IMR-90 (cell line): ENCODE data around the gene SGMS1. TPM values are rescaled to one million over a fixed set of nuclear protein-coding genes. Genes with fewer than 3 reads are reported as not detected.

Source experiments
- ATAC-seq: fragments of 200-7000 bp; cut with Tn5 transposase; 2 replicates; pipeline ENCODE4 v1.9.1; 2020; ENCODE audit warnings: low read depth, mild to moderate bottlenecking, moderate library complexity
- BruUV-seq: library from RNA; stranded (reverse); fragments of 400-500 nt; replicated peaks from 2 replicates; lab custom pipeline; 2021; lab: Mats Ljungman, UMichigan
- CTCF ChIA-PET: fragments of 300-600 bp; formaldehyde crosslinking; extraction: SDS; loops from one replicate; lab custom pipeline; 2021; ENCODE audit warnings: antibody characterized with exemption; lab: Yijun Ruan, JAX
- POLR2A ChIA-PET: fragments of 300-600 bp; sonication (Branson Sonifier 250); formaldehyde crosslinking; loops from one replicate; lab custom pipeline; 2022; ENCODE audit warnings: antibody characterized with exemption; ENCODE audit not compliant: unreplicated experiment; lab: Charles Lee
- DNase-seq: peaks from one replicate; pipeline ENCODE4 v3.0.0; 2013
- H2AFZ ChIP-seq: replicated peaks from 2 replicates; pipeline ENCODE3; 2013; ENCODE audit warnings: low read length, mild to moderate bottlenecking; ENCODE audit not compliant: poor library complexity
- H2AK5ac ChIP-seq: 2 replicates; pipeline ENCODE4 v1.6.1; 2013; ENCODE audit warnings: low read depth, low read length, inconsistent platforms
- H2AK9ac ChIP-seq: replicated peaks from 2 replicates; pipeline ENCODE3; 2013; ENCODE audit warnings: mild to moderate bottlenecking, low read depth, low read length, moderate library complexity; ENCODE audit not compliant: poor library complexity
- H2BK120ac ChIP-seq: 2 replicates; pipeline ENCODE4 v1.6.1; 2013; ENCODE audit warnings: low read depth, low read length, inconsistent platforms
- H2BK15ac ChIP-seq: 3 replicates; pipeline ENCODE4 v1.6.1; 2013; ENCODE audit warnings: low read depth, low read length, inconsistent platforms
- H2BK20ac ChIP-seq: 2 replicates; pipeline ENCODE4 v1.6.1; 2013; ENCODE audit warnings: low read depth, mild to moderate bottlenecking, inconsistent platforms, low read length, moderate library complexity
- H2BK5ac ChIP-seq: 2 replicates; pipeline ENCODE4 v1.6.1; 2013; ENCODE audit warnings: mild to moderate bottlenecking, low read depth, low read length, inconsistent platforms; ENCODE audit not compliant: poor library complexity, severe bottlenecking
- H3K14ac ChIP-seq: replicated peaks from 2 replicates; pipeline ENCODE4 v1.6.1; 2013; ENCODE audit warnings: low read depth, low read length, inconsistent platforms
- H3K18ac ChIP-seq: 2 replicates; pipeline ENCODE4 v1.6.1; 2013; ENCODE audit warnings: low read depth, low read length, control low read depth
- H3K23ac ChIP-seq: 2 replicates; pipeline ENCODE4 v1.6.1; 2013; ENCODE audit warnings: low read depth, low read length, inconsistent platforms
- H3K27ac ChIP-seq: 2 replicates; pipeline ENCODE4 v1.5.1; 2013; ENCODE audit warnings: mild to moderate bottlenecking, control low read depth, low read length; ENCODE audit not compliant: insufficient read depth
- H3K27me3 ChIP-seq: 2 replicates; pipeline ENCODE4 v1.6.1; 2013; ENCODE audit warnings: low read length; ENCODE audit not compliant: control insufficient read depth, insufficient read depth
- H3K36me3 ChIP-seq: 2 replicates; pipeline ENCODE4 v1.6.1; 2013; ENCODE audit warnings: low read length, mixed read lengths; ENCODE audit not compliant: control insufficient read depth, insufficient read depth
- H3K4ac ChIP-seq: 2 replicates; pipeline ENCODE4 v1.6.1; 2013; ENCODE audit warnings: low read depth, low read length, inconsistent platforms
- H3K4me1 ChIP-seq: 2 replicates; pipeline ENCODE4 v1.6.1; 2013; ENCODE audit warnings: low read length, mixed read lengths; ENCODE audit not compliant: control insufficient read depth, insufficient read depth
- H3K4me2 ChIP-seq: 2 replicates; pipeline ENCODE4 v1.6.1; 2013; ENCODE audit warnings: low read depth, mild to moderate bottlenecking, control low read depth, low read length, moderate library complexity
- H3K4me3 ChIP-seq: 2 replicates; pipeline ENCODE4 v1.5.1; 2013; ENCODE audit warnings: low read depth, mild to moderate bottlenecking, control low read depth, low read length, moderate library complexity; ENCODE audit not compliant: insufficient read depth
- H3K56ac ChIP-seq: 2 replicates; pipeline ENCODE4 v1.6.1; 2013; ENCODE audit warnings: low read length, inconsistent platforms; ENCODE audit not compliant: insufficient read depth; ENCODE audit errors: extremely low read depth
- H3K79me1 ChIP-seq, 2 experiments: 2 replicates each; pipeline ENCODE4 v1.6.1; 2013; ENCODE audit warnings: low read length in 2 of 2, inconsistent platforms in 1 of 2, low read depth in 1 of 2
- H3K9ac ChIP-seq: 2 replicates; pipeline ENCODE4 v1.6.1; 2013; ENCODE audit warnings: low read depth, low read length, control low read depth
- H3K9me1 ChIP-seq: 2 replicates; pipeline ENCODE4 v1.6.1; 2013; ENCODE audit warnings: low read length, inconsistent platforms; ENCODE audit not compliant: insufficient read depth
- H3K9me3 ChIP-seq: 2 replicates; pipeline ENCODE4 v1.6.1; 2013; ENCODE audit warnings: low read length; ENCODE audit not compliant: control insufficient read depth, insufficient read depth
- H4K20me1 ChIP-seq: 2 replicates; pipeline ENCODE4 v1.6.1; 2013; ENCODE audit warnings: low read length, inconsistent platforms; ENCODE audit not compliant: insufficient read depth
- H4K5ac ChIP-seq: 2 replicates; pipeline ENCODE4 v1.6.1; 2013; ENCODE audit warnings: mild to moderate bottlenecking, low read depth, low read length, control low read depth
- H4K8ac ChIP-seq, 2 experiments: 2 replicates each; pipeline ENCODE4 v1.6.1; 2013; ENCODE audit warnings: low read depth in 2 of 2, low read length in 2 of 2, control low read depth in 1 of 2, inconsistent platforms in 1 of 2
- H4K91ac ChIP-seq: 2 replicates; pipeline ENCODE4 v1.6.1; 2013; ENCODE audit warnings: low read depth, low read length, inconsistent platforms; ENCODE audit not compliant: insufficient read depth
- BHLHE40 ChIP-seq: fragments of 150-350 bp; IDR thresholded peaks from 2 replicates; pipeline ENCODE4 v1.6.1; 2016; ENCODE audit warnings: mild to moderate bottlenecking, low read depth, low read length
- CEBPB ChIP-seq: IDR thresholded peaks from 2 replicates; pipeline ENCODE4 v1.6.1; 2012; ENCODE audit warnings: low read depth, low read length, improper control_type of control experiment
- CHD1 ChIP-seq: IDR thresholded peaks from 2 replicates; pipeline ENCODE4 v1.6.1; 2012; ENCODE audit warnings: low read depth, low read length, improper control_type of control experiment
- NFE2L2 ChIP-seq: fragments of 150-350 bp; IDR thresholded peaks from 2 replicates; pipeline ENCODE4 v1.6.1; 2016; ENCODE audit warnings: low read depth, mild to moderate bottlenecking, low read length
- RAD21 ChIP-seq: IDR thresholded peaks from 2 replicates; pipeline ENCODE4 v1.6.1; 2012; ENCODE audit warnings: low read length, improper control_type of control experiment
- USF2 ChIP-seq: fragments of 150-350 bp; IDR thresholded peaks from 2 replicates; pipeline ENCODE4 v1.6.1; 2017; ENCODE audit warnings: mild to moderate bottlenecking, antibody characterized with exemption, low read length, low read depth
- WGBS, 2 experiments: methylation state at CpG; one replicate each; pipeline versions ENCODE4 v1.1.5 to v1.1.7; 2013; ENCODE audit warnings: missing lambda C conversion rate in 2 of 2; ENCODE audit not compliant: insufficient read length in 1 of 2; ENCODE audit errors: extremely low coverage in 2 of 2; 5-methylcytosine and 5-hydroxymethylcytosine counted together
- dilution Hi-C: fragments of 300-500 bp; cut with HindIII; formaldehyde crosslinking; loops from one replicate; pipeline ENCODE4 v1.14.3; 2018; ENCODE audit warnings: low sequenced_read_pairs; ENCODE audit not compliant: unreplicated experiment
- in situ Hi-C: fragments of 300-500 bp; cut with MboI; formaldehyde crosslinking; loops from 3 replicates; pipeline ENCODE4 v1.14.3; 2019; ENCODE audit warnings: low sequenced_read_pairs, inconsistent platforms, mixed read lengths
- intact Hi-C: fragments of 100-400 bp; cut with micrococcal nuclease; formaldehyde crosslinking; loops from 2 replicates; pipeline ENCODE4 v1.10.0; 2022
- polyA plus RNA-seq, 3 experiments: library from polyadenylated mRNA; depleted of rRNA; stranded (reverse); fragments of >200 nt; gene quantifications; 2 replicates each; pipeline ENCODE4 v1.2.3, GENCODE V29; 2012; ENCODE audit warnings: low replicate concordance in 1 of 3
- total RNA-seq: library from RNA; depleted of rRNA; stranded (reverse); fragments of >200 nt; gene quantifications from 2 replicates; pipeline ENCODE4 v1.2.3, GENCODE V29; 2012

The SGMS1 gene
- total and polyA plus RNA-seq, 2 of the 4 experiments (the other 2 are of a cell fraction) = 9.8 to 30.8 TPM

DNA sequence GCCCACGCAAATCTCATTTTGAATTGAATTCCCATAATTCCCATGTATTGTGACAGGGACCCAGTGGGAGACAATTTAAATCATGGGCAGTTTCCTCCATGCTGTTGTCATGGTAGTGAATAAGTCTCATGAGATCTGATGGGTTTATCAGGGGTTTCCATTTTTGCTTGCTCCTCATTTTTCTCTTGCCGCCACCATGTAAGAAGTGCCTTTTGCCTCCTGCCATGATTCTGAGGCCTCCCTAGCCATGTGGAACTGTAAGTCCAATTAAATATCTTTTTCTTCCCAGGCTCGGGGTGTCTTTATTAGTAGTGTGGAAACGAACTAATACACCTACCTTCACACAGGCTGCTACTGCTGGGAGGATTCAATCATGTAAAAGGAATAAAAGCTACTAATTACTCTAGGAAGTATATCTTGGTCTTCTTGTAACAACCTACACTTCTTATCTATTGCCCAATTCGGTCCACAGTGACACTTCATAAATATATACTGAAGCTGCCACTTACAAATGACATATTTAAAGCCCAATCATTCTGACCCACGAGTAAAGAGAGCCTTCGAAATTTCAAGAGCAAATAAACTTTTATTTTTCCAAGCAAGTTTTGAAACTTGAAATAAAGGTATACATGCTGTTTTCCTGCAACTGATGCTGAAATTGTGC lies 272.1 kb downstream of the SGMS1 start:
- no peak overlapping the region for H3K14ac ChIP-seq
- no peak overlapping the region for H3K4ac ChIP-seq
- no peak overlapping the region for H4K5ac ChIP-seq
- ATAC-seq (no peak), DNase-seq (no peak)
- H4K91ac ChIP-seq = no peak overlapping the region
- no TSS peak for BruUV-seq
- no peaks in the 10 kb centered on the region for H3K9me1 ChIP-seq
- dilution Hi-C loops = no loop called here
- WGBS, 2 experiments = 33% methylated on average over 1 of the region's 7 CpGs; no CpG with 5 or more reads in 1 of the 2 experiments
- H3K23ac ChIP-seq = no peak overlapping the region
- no peak overlapping the region for H2BK5ac ChIP-seq
- H3K4me2 ChIP-seq = no peak overlapping the region
- no peak overlapping the region for H3K9ac ChIP-seq
- CTCF ChIA-PET = no interaction called here
- H3K4me3 ChIP-seq = no peak overlapping the region
- H3K18ac ChIP-seq = no peak overlapping the region
- TF ChIP-seq NFE2L2 = no peak
- no peak for TF ChIP-seq RAD21
- no peak for TF ChIP-seq BHLHE40
- no peak for TF ChIP-seq USF2
- no peak for TF ChIP-seq CHD1
- no peak for TF ChIP-seq CEBPB
- H2BK20ac ChIP-seq = no peak overlapping the region
- H3K79me1 ChIP-seq = peaks cover 18 to 19% of the 10 kb centered on the region in 2 experiments; a peak in 3 of 4 replicates
- no peak overlapping the region for H2AFZ ChIP-seq
- no peak overlapping the region for H2BK15ac ChIP-seq
- in situ Hi-C loops = no loop called here
- no peaks in the 10 kb centered on the region for H3K27me3 ChIP-seq
- H2BK120ac ChIP-seq = no peak overlapping the region
- H2AK9ac ChIP-seq = no peak overlapping the region
- no peak overlapping the region for H4K8ac ChIP-seq
- no peaks in the 10 kb centered on the region; the same call in 1 of the 2 replicates for H3K9me3 ChIP-seq
- no peaks in the 10 kb centered on the region; the same call in none of the 2 replicates for H4K20me1 ChIP-seq
- intact Hi-C loops = no loop called here
- H3K36me3 ChIP-seq = peaks cover 2% of the 10 kb centered on the region; the same call in 1 of the 2 replicates
- no peaks in the 10 kb centered on the region for H3K4me1 ChIP-seq
- POLR2A ChIA-PET = no interaction called here
- H2AK5ac ChIP-seq = no peak overlapping the region
- H3K27ac ChIP-seq = no peak overlapping the region
- H3K56ac ChIP-seq = no peak overlapping the region
